ENCODE data around the gene NT5E. TPM values are rescaled to one million over a fixed set of nuclear protein-coding genes. Genes with fewer than 3 reads are reported as not detected.

NT5E gene
- total RNA-seq, 1 experiment from 2014 or later, result 0.52 TPM

DNA sequence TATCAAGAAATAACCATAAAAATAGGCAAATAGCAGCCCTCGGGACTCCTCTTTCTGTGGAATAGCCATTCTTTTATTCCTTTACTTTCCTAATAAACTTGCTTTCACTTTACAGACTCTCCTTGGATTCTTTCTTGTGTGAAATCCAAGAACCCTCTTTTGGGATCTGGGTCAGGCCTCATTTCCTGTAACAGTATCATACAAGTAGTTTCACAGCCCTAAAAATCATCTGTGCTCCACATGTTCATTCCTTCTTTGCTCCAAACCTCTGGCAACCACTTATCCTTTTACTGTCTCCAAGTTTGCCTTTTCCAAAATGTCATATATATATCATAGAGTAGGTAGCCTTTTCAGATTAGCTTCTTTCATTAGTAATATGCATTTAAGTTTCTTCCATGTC is 13.5 kb upstream of the NT5E start:
- no peak overlapping the region for H2BK12ac ChIP-seq (ENCODE audit: insufficient read length, low read depth, low read length)
- no peaks in the 10 kb centered on the region for H3K79me1 ChIP-seq (ENCODE audit: insufficient read depth, low read depth, low read length, poor library complexity, severe bottlenecking)
- no peak for DNase-seq
- H3K79me2 ChIP-seq (ENCODE audit: insufficient read depth, low read length), result no peaks in the 10 kb centered on the region
- H3K9me3 Mint-ChIP-seq, result peaks cover 2 to 6% of the 10 kb centered on the region in 2 experiments; a peak in 3 of 5 replicates
- H3K27ac ChIP-seq (ENCODE audit: insufficient read length, low read depth, low read length), result no peak overlapping the region
- H3K36me3 Mint-ChIP-seq (ENCODE audit: insufficient read depth in 1 of 3, low read depth in 3 of 3), result no peaks in the 10 kb centered on the region
- no peaks in the 10 kb centered on the region for H3K4me1 ChIP-seq (ENCODE audit: insufficient read depth, low read length)
- H3K18ac ChIP-seq (ENCODE audit: insufficient read length, low read depth, low read length), result no peak overlapping the region
- H4K5ac ChIP-seq (ENCODE audit: insufficient read length, low read depth, low read length), result no peak overlapping the region
- H3K27me3 Mint-ChIP-seq (ENCODE audit: low read depth), result no peaks in the 10 kb centered on the region; the same call in 1 of the 2 replicates
- no peak overlapping the region for H2BK15ac ChIP-seq (ENCODE audit: low read depth, low read length)
- no peak overlapping the region for H3T11ph ChIP-seq (ENCODE audit: low read length)
- WGBS (ENCODE audit: extremely low coverage, insufficient read length, low lambda C conversion rate), result no CpG with 5 or more reads among the region's 1 CpG
- no peak overlapping the region for H2AFZ ChIP-seq (ENCODE audit: low read length)
- H4K20me1 ChIP-seq (ENCODE audit: control insufficient read depth, insufficient read depth, insufficient read length), result no peaks in the 10 kb centered on the region
- H3K4me3 Mint-ChIP-seq, result no peak overlapping the region
- H3K27ac Mint-ChIP-seq, result no peak overlapping the region
- H3K4ac ChIP-seq (ENCODE audit: low read depth, low read length), result no peak overlapping the region
- no peak overlapping the region for H3K9ac ChIP-seq (ENCODE audit: extremely low read depth, insufficient read length, low read length)
- H3K23me2 ChIP-seq (ENCODE audit: insufficient read length, low read depth, low read length, poor library complexity, severe bottlenecking), result no peaks in the 10 kb centered on the region
- H3K4me2 ChIP-seq (ENCODE audit: insufficient read depth, insufficient read length, low read length), result no peak overlapping the region
- no peak overlapping the region for H3K14ac ChIP-seq (ENCODE audit: insufficient read depth, low read length)
- TF ChIP-seq, protein P1, sequence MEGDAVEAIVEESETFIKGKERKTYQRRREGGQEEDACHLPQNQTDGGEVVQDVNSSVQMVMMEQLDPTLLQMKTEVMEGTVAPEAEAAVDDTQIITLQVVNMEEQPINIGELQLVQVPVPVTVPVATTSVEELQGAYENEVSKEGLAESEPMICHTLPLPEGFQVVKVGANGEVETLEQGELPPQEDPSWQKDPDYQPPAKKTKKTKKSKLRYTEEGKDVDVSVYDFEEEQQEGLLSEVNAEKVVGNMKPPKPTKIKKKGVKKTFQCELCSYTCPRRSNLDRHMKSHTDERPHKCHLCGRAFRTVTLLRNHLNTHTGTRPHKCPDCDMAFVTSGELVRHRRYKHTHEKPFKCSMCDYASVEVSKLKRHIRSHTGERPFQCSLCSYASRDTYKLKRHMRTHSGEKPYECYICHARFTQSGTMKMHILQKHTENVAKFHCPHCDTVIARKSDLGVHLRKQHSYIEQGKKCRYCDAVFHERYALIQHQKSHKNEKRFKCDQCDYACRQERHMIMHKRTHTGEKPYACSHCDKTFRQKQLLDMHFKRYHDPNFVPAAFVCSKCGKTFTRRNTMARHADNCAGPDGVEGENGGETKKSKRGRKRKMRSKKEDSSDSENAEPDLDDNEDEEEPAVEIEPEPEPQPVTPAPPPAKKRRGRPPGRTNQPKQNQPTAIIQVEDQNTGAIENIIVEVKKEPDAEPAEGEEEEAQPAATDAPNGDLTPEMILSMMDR (conservative IDR thresholded peaks at IDR 0.05), result no peak
- H3K27me3 ChIP-seq (ENCODE audit: insufficient read depth, low read length), result no peaks in the 10 kb centered on the region
- no peak overlapping the region for H3K23ac ChIP-seq (ENCODE audit: insufficient read length, low read depth, low read length)
- H2AK5ac ChIP-seq (ENCODE audit: insufficient read length, low read length), result no peak overlapping the region
- H4K91ac ChIP-seq (ENCODE audit: insufficient read length, low read depth, low read length), result no peak overlapping the region
- H4K8ac ChIP-seq (replicated peaks; ENCODE audit: insufficient read length, low read depth, low read length), result no peak overlapping the region
- H2BK120ac ChIP-seq (ENCODE audit: low read depth, low read length, poor library complexity, severe bottlenecking), result no peak overlapping the region
- H2BK20ac ChIP-seq (ENCODE audit: low read depth, low read length, poor library complexity, severe bottlenecking), result no peak overlapping the region
- peaks cover 0 to 6% of the 10 kb centered on the region in 2 experiments; a peak in 2 of 4 replicates for H3K4me1 Mint-ChIP-seq
- no peaks in the 10 kb centered on the region for H3K9me3 ChIP-seq (ENCODE audit: control insufficient read depth, low read depth, low read length)
- no peak overlapping the region for H3K56ac ChIP-seq (ENCODE audit: insufficient read length, low read depth, low read length)
- no peak overlapping the region for H2BK5ac ChIP-seq (ENCODE audit: insufficient read length, low read length)
